Sigmoid colon (tissue), 4 donors: ENCODE measurements around the gene KLHL26.

Experiments
- EP300 ChIP-seq, 4 donors: sonication (generic); formaldehyde crosslinking; IDR thresholded peaks; one replicate each; pipeline ENCODE4 v1.6.1; 2017; ENCODE audit warnings: antibody characterized with exemption in 4 of 4
- POLR2A ChIP-seq, 2 donors: fragments of 450-650 bp; IDR thresholded peaks; one replicate each; pipeline ENCODE4 v1.6.1; 2016; ENCODE audit warnings: antibody characterized with exemption in 2 of 2, mild to moderate bottlenecking in 2 of 2, moderate library complexity in 2 of 2
- POLR2AphosphoS5 ChIP-seq, 4 donors: sonication (generic); formaldehyde crosslinking; IDR thresholded peaks; one replicate each; pipeline ENCODE4 v1.6.1; 2017; ENCODE audit warnings: antibody characterized with exemption in 4 of 4
- TF ChIP-seq, protein P1 (sequence below), 4 experiments: fragments of 450-650 bp in 3 of 4; fragments of 200-600 bp in 1 of 4; IDR thresholded peaks; one replicate each; pipeline ENCODE4 v1.5.1; 2016 to 2019; ENCODE audit warnings: antibody characterized with exemption in 4 of 4, mild to moderate bottlenecking in 3 of 4, moderate library complexity in 2 of 4

DNA sequence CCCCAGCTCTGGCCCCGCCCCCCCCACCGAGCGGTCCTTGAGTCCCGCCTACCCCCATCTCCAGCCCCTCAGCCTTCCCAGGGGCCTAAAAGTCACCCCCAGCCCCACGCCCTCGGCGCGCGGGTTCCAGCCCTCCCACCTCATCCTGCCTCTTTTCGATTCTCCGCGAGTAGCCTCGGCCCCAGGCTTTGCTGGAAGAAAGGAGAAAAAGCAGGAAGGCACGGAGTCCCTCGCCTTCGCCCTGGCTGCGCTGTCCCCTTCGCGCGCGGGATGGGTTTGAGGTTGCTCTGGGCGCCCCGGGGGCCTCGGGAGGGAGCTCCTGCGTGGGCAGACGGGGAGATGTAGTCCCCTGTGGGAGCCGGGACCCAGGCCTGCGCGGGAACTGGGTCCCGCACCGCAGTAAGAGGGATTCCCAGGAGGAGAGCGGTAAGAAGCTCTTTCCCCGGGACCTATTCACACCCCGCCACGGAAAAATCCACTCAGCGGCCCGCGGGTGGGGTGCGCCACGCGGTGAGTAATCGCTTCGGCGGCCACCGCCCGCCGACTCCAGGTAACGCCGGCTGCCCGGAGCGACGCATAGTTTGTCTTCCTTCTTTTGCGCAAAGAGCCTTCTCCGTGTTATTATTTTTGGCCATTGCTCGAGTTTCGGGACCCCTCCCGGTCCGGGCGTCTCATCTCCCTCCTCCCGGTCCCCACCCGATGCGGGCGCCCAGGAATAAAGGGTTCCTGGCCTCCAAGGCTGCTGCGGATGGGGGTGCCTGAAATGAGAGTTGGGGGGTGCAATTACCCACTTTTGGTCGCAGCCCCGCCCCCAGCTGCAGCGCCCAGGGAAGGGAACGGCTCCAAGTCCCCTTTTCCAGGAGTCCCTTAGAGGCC is 29.4 kb upstream of the KLHL26 start:
- no peak for TF ChIP-seq POLR2A (IDR thresholded peaks at IDR 0.05)
- TF ChIP-seq POLR2AphosphoS5 (IDR thresholded peaks at IDR 0.05): no peak
- TF ChIP-seq, protein P1, sequence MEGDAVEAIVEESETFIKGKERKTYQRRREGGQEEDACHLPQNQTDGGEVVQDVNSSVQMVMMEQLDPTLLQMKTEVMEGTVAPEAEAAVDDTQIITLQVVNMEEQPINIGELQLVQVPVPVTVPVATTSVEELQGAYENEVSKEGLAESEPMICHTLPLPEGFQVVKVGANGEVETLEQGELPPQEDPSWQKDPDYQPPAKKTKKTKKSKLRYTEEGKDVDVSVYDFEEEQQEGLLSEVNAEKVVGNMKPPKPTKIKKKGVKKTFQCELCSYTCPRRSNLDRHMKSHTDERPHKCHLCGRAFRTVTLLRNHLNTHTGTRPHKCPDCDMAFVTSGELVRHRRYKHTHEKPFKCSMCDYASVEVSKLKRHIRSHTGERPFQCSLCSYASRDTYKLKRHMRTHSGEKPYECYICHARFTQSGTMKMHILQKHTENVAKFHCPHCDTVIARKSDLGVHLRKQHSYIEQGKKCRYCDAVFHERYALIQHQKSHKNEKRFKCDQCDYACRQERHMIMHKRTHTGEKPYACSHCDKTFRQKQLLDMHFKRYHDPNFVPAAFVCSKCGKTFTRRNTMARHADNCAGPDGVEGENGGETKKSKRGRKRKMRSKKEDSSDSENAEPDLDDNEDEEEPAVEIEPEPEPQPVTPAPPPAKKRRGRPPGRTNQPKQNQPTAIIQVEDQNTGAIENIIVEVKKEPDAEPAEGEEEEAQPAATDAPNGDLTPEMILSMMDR (IDR thresholded peaks at IDR 0.05): no peak
- no peak for TF ChIP-seq EP300 (IDR thresholded peaks at IDR 0.05)
